Suppressor macrophage treated with lipopolysaccharide for 1 hour (primary cell): Measurements from ENCODE around the gene IFITM10.

Experiments used
- DNase-seq, 3 donors: peaks; one replicate each; pipeline ENCODE4 v3.0.0-alpha.2; 2020 to 2022

IFITM10 gene

GRCh38 chr11:1750481-1750839 is at the start of gene IFITM10:
TSS of gene IFITM10 (minus strand) at chr11:1750595. CDS start at chr11:1750442, 153 bp downstream.
- DNase-seq: peak in 1 of 3 donors; percentile 55

DNA sequence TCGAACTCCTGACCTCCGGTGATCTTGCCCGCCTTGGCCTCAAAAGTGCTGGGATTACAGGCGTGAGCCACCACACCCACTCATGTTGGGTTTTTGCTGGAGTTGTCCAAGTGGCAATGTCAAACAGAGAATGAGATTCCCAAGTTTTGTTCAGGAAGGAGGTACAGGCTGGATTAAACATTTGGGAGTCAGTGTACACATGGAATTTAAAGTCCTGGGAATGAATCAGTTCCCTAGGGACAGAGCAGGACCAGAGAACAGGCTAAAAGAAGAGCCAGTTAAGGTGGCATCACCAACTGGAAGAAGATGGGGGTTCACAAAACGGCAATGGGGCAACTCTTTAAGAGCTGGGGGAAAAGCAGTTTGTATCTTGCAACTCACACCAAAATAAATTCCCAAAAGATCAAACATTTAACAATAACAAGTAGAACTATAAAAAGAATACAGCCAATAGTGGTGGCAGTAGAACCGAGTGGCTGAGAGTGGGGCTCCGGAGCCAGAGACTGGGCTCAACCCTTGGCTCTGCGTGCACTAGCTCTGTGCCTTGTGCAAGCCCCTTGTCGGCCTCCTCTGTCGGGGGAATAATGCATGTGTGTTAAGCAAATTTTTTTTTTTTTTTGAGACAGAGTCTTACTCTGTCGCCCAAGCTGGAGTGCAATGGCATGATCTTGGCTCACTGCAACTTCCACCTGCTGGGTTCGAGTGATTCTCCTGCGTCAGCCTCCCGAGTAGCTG is 47.2 kb upstream of the IFITM10 start:
- DNase-seq: peak in 1 of 3 donors; percentile 5

DNA sequence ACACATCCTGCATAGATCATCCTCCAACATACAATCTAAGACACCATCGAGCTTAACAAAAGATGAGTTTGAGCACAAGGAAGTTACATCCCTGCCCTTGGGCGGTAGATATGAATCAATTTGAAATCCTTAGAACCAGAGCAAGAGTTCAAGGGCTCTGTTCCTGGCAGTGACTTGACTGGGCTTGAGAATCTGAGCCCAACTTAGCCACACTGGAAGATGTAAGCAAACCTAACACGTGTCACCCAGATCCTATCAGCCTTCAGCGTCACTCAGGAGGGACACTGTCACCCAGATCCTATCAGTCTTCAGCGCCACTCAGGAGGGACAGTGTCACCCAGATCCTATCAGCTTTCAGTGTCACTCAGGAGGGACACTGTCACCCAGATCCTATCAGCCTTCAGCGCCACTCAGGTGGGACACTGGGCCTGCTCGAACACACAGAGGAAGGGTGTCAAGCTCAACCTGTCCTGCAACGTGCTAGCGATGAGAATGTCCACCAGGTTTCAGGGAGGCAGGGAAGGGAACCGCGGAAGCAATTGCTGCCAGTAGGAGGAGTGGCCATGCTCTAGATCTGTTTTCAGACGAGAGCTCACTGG is 46.1 kb upstream of the IFITM10 start:
- no peak for DNase-seq

GRCh38 chr11:1793081-1793480 is 42.7 kb upstream of the IFITM10 start:
- no peak for DNase-seq

GRCh38 chr11:1792461-1792860 is 42.1 kb upstream of the IFITM10 start:
- DNase-seq: peak in 2 of 3 donors; percentile 36 to 39

GRCh38 chr11:1791912-1792311 is 41.5 kb upstream of the IFITM10 start:
- DNase-seq: no peak

DNA sequence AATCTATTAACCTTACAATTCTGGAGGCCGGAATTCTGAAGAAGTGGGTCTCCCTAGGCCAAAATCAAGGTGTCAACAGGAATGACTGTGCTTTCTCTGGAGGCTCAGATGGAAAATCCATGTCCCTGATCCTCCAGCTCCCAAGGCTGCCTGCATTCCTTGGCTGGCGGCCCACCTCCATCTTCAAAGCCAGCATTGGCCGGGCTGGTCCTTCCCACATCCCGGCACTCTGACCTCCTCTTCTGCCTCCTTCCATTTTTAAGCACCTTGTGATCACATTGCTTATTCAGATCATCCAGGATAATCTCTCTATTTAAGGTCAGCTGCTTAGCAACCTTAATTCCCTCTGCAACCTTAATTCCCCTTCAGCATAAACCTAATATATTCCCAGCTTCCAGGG is 36.1 kb upstream of the IFITM10 start:
- DNase-seq: no peak

DNA sequence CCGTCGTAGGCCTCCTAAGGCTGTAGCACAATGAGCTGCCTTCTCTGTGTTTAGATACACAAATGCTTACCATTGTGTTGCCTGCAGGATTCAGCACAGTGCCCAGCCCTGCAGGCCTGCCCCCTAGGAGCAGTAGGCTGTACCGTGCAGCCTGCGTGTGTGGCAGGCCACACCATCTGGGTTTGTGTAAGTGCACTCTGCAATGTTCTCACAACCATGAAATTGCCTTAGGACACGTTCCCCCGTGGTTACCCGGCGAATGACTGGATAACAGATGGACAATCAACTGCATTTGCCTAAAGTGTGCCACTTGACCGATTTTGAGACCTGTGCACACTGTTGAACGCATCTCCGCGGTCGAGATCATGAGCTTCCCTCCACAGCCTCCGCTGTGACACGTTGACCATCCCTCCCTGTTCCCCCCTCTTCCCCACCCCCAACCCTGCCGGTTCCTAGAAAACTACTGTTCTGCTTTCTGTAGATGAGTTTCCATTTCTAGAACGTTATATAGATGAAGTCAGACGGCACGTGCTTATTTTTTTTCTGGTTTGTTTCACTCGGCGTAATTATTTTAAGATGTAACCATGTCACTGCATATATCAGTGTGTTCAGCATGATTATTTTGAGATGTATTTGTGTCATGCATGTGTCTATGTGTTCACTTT is 35.5 kb upstream of the IFITM10 start:
- DNase-seq: peak; percentile 83 to 91 (median 84)

- no peak for DNase-seq
These were observed 34.6 kb upstream of the IFITM10 start for GRCh38 chr11:1784761-1785650.

DNA sequence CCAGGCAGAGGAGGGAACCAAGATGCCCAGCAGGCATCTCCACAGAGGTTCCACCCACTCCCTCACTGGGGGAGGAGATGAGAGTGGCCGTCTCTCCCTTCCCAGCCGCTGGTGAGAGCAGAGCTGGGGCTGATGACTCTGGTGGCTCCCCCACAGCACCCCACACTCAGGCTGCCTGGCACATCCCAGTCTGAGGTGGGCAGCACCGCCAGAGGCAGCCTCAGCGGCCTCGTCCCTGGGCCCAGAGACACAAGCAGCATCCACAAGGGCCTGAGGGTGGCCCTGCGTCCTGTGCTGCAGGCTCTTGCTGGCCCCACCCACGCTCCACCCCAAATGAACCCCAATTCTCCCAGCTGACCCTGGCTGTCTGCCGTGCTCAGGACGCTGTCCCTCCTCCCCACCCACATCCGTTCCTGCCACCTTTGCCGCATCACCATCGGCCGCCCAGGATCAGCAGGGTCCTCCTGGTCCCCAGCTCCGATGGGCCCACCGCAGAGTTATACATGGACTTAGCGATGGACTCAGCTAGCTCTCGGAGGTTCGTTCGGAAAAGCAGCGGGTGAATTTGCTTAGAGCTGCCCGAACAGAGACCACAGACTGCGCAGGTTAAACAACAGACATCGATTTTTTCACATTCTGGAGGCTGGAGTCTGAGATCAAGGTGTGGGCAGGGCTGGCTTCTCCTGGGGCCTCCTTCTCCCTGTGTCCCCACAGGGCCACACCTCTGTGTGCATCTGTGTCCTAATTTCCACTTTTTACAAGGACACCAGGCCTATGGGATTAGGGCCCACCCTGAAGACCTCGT is 33.5 kb upstream of the IFITM10 start:
- peak in 1 of 3 donors; percentile 30 for DNase-seq

DNA sequence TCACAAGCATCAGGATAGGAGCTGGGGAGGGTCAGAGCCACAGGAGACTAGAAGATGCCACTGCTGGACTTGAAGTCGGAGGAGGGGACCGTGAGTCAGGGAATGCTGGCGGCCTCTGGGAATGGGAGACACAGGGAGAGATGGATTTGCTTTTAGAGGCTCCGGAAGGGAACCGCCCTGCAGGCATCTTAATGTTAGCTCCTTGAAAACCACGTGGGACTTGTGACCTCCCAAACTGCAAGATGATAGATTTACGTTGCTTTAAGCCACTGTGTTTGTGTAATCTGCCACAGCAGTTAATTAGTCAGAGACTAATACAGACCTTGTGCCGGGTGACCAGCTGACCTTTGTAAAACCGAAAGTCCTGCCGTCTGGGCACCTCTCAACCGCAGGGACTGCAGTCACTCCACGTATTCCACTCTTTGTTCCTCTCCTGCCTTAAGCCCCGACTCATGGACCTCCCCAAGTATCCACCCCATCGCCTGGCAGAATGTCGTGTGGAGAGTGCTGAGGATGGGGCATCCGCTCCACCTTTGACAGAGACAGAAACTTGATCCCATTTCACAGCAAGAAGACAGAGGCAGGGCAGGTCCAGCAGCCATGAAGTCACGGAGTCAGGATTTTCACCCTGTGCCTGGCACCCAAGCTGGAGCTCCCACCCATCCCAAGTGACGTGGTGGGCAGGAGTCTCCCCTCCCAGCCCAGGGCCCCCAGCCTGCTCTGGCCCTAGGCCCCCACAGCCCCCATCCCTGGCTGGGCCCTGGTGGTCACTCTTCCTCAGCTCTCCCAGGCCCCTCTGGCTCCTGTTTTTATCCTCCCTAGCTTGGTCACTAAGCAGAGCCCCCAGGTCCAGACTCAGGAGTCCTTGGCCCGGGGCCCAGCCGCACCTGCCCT is 32.7 kb upstream of the IFITM10 start:
- DNase-seq: peak; percentile 87 to 92 (median 88)

DNA sequence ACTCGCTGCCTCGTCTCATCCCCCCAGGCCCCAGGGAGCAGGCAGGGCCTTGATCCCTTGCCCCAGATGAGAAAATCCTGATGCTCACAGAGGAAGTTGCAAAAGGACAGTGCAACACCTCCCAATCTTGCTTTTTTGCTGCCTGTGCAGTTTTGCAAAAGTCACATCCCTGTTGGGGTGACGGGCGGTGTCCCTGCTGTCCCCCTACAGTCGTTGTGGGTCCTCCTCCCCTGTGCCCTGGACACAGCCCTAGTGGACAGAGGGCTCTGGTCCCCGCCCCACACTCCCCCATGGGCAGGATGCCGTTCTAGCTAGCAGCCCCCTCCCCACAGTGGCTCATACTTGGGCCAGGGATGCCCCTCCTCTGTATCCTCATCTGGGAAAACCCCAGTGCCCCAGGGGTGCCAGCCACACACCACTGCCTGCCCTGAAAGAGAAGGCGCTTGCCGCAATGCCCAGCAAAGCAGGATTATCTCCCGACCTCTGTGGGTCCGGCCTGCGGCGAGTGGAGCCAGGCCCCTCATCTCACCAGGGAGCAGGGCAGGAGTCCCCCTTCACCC is 31.7 kb upstream of the IFITM10 start:
- DNase-seq: peak; percentile 70 to 78 (median 75)

- no peak for DNase-seq
These were observed 31.2 kb upstream of the IFITM10 start for GRCh38 chr11:1781593-1781975.

GRCh38 chr11:1780700-1781592 is 30.6 kb upstream of the IFITM10 start:
- DNase-seq: peak; percentile 64 to 74 (median 65)

DNA sequence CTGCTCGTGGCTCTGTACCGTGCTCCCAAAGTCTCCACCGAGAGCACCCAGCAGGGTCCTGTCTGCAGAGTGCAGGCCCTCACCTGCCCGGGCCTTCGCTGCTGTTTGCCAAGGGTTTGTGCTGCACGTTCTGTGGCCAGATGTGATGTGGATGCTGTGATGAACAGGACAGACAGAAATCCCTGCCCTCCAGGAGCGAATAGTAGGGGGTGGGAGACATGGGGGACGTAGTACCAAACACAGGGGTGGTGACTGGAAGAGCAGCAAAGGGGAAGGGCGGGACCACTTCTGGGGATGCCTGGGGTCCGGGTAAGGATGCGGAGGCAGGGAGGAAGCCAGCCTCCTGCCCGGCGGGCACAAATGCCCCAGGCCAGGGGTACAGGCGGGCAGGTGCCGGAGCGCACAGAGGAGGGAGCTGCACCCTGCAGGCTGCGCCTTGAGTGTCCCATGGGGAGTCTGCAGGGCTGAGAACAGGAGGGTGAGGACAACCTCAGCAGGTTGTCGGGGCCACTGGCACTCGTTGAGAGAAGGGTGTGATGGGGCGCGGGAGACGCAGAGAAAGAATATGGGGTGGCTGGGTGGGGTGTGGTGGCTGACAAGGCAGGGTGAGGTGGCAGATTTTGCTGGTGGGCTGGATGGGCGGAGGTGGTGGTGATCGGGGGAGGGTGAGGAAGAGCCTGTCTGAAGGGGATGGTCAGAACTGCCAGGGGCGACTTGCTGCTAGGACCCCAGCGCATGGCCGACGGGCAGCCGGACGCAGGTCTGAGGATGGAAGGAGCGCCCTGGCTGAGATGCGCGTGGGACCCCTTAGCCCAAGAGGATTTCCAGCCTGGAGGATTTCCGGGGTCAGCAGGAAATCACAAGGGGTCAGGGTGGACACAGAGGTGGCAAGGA is 29.7 kb upstream of the IFITM10 start:
- no peak for DNase-seq

DNA sequence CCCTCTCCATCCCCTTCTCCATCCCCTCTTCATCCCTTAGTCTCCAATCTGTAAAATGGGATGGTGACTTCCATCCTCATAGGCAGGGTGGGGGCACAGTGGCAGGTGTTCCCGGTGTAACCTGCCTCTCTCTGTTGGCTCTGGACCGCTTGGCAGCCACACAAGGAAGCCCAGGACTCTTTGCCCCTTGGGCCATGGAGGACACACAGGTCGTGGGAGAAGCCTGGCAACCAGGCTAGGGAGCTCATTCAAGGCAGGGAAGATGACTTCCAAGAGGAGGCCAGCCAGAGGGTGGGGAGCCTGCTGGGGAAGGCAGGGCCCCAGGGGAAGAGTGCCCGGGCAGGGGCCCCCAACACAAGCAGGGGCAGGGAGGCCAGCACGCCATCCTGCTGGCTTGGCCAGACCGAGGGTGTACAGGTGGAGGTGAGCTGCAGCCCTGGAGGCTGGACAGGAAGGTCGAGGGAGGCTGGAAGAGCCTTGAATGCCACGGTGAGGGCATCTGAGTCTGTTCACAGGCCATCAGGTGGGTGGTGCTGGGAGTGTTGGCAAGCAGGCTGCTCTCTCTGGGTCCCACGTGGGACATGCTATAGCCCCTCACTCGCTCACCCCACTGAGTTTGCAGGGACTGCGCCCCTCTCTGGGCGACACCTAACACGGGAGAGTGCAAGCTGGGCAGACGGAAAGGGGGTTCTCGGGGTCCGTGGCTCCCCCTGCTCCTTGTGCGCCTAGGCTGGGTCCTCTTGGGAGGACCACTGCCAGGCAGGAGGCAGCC is 28.8 kb upstream of the IFITM10 start:
- no peak for DNase-seq

DNA sequence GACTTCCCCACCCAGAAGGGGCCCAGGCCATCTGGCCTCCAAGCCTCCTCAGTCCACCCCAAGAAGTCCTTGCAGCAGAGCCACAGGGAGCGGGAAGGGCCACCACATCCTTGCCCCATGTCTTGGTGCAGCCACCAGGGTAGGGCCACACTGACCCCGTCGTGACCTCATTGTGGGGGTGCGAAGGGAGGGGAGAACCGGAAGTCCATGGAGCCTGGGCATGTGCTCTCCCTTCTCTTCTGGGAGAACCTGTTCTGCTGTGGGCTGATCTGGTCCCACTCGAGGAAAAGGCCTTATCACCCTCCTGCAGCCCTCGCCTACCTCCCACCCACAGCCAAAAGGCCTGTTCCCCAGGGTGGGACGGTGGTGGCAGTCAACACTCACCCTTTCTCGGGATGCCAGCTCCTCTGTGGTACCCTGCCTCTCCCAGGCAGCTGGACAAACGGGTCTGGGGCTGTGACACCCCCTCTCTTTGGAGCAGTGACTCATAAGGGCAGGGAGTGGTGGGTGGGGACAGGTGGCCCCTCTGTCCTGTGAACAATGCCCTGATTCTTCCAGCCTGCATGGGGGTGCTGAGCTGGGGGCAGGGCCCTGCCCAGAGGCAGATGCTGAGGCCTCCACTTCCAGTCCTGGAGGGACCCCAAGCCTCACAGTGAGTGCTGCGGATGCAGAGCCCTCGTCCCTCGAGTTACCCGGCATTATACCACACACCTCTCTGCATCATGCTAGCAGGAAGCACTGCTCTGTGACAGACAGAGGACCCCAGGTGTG is 27.9 kb upstream of the IFITM10 start:
- peak in 1 of 3 donors; percentile 50 for DNase-seq
